Adipocyte (in vitro differentiated cells): ENCODE data around the gene GXYLT2.

Source experiments
- DNase-seq: peaks from one replicate; pipeline ENCODE4 v3.0.0-alpha.2; 2015; ENCODE audit warnings: low read depth
- H3K27me3 ChIP-seq: replicated peaks from 2 replicates; pipeline ENCODE4 v1.7.0; 2013; ENCODE audit warnings: mild to moderate bottlenecking, low read length, moderate library complexity; ENCODE audit not compliant: control insufficient read depth, insufficient read depth
- H3K36me3 ChIP-seq: 2 replicates; pipeline ENCODE4 v1.7.0; 2013; ENCODE audit warnings: low read length, mild to moderate bottlenecking, moderate library complexity; ENCODE audit not compliant: control insufficient read depth, insufficient read depth, severe bottlenecking
- H3K4me1 ChIP-seq: 2 replicates; pipeline ENCODE4 v1.7.0; 2013; ENCODE audit warnings: mild to moderate bottlenecking, low read length, moderate library complexity; ENCODE audit not compliant: control insufficient read depth, insufficient read depth
- H3K4me3 ChIP-seq: 2 replicates; pipeline ENCODE4 v1.7.0; 2013; ENCODE audit warnings: mild to moderate bottlenecking, low read length, moderate library complexity
- H3K9ac ChIP-seq: 2 replicates; pipeline ENCODE4 v1.7.0; 2013; ENCODE audit warnings: mild to moderate bottlenecking, low read length, moderate library complexity
- H3K9me3 ChIP-seq: 2 replicates; pipeline ENCODE4 v1.7.0; 2013; ENCODE audit warnings: mild to moderate bottlenecking, low read length, moderate library complexity; ENCODE audit not compliant: control insufficient read depth

Gene GXYLT2

GRCh38 chr3:72887705-72888545, at the start of gene GXYLT2:
Gene GXYLT2 (plus strand): TSS chr3:72888046. CDS start chr3:72888234, 188 bp downstream.
- peaks cover 50% of the 10 kb centered on the region for H3K4me1 ChIP-seq
- peak; percentile 85 for DNase-seq
- H3K27me3 ChIP-seq = no peaks in the 10 kb centered on the region
- H3K9me3 ChIP-seq = peaks cover 5% of the 10 kb centered on the region
- peak within 1 kb of the TSS; percentile 76 for H3K9ac ChIP-seq
- peak within 1 kb of the TSS; percentile 83 for H3K4me3 ChIP-seq
- H3K36me3 ChIP-seq = no peaks in the 10 kb centered on the region

- H3K9ac ChIP-seq = no peak overlapping the region
- no peaks in the 10 kb centered on the region for H3K27me3 ChIP-seq
- no peaks in the 10 kb centered on the region for H3K9me3 ChIP-seq
- no peak for DNase-seq
- H3K4me1 ChIP-seq = peaks cover under 1% of the 10 kb centered on the region
- H3K4me3 ChIP-seq = no peak overlapping the region
- peaks cover 44% of the 10 kb centered on the region for H3K36me3 ChIP-seq
These were observed 48.8 kb upstream of the GXYLT2 start for GRCh38 chr3:72839057-72839456.

- no peak overlapping the region for H3K9ac ChIP-seq
- H3K36me3 ChIP-seq = peaks cover 25% of the 10 kb centered on the region
- H3K4me1 ChIP-seq = peaks cover 17% of the 10 kb centered on the region
- no peaks in the 10 kb centered on the region for H3K27me3 ChIP-seq
- no peak for DNase-seq
- no peak overlapping the region for H3K4me3 ChIP-seq
- H3K9me3 ChIP-seq = no peaks in the 10 kb centered on the region
These were observed 43.3 kb upstream of the GXYLT2 start for GRCh38 chr3:72844436-72844993.

GRCh38 chr3:72846166-72846565, 41.7 kb upstream of the GXYLT2 start:
- H3K4me1 ChIP-seq = peaks cover 17% of the 10 kb centered on the region
- DNase-seq = no peak
- peaks cover 12% of the 10 kb centered on the region for H3K36me3 ChIP-seq

GRCh38 chr3:72847282-72847681, 40.6 kb upstream of the GXYLT2 start:
- Histone ChIP-seq H3K9ac (peak overlapping the region; percentile 86), H3K4me3 (peak overlapping the region; percentile 90), H3K36me3 (peaks cover 1% of the 10 kb centered on the region), H3K4me1 (peaks cover 17% of the 10 kb centered on the region), H3K9me3 (no peaks in the 10 kb centered on the region), H3K27me3 (no peaks in the 10 kb centered on the region)
- DNase-seq = no peak

More at GRCh38 chr3:72846166-72846565, 41.7 kb upstream of the GXYLT2 start:
- Histone ChIP-seq H3K27me3 (no peaks in the 10 kb centered on the region), H3K9me3 (no peaks in the 10 kb centered on the region), H3K4me3 (no peak overlapping the region), H3K9ac (no peak overlapping the region)

- Histone ChIP-seq H3K4me3 (peak within 1 kb of the TSS; percentile 90), H3K4me1 (peaks cover 17% of the 10 kb centered on the region), H3K9ac (peak within 1 kb of the TSS; percentile 86), H3K27me3 (no peaks in the 10 kb centered on the region), H3K36me3 (no peaks in the 10 kb centered on the region), H3K9me3 (no peaks in the 10 kb centered on the region)
- peak; percentile 99 for DNase-seq
These were observed 39.8 kb upstream of the GXYLT2 start, which contains the start of gene SHQ1 for GRCh38 chr3:72847751-72848702. Gene SHQ1 (minus strand): TSS chr3:72848445. CDS start chr3:72848340, 105 bp downstream.

- H3K9me3 ChIP-seq = no peaks in the 10 kb centered on the region
- no peaks in the 10 kb centered on the region for H3K36me3 ChIP-seq
- DNase-seq = no peak
- peak overlapping the region; percentile 3 for H3K9ac ChIP-seq
- no peaks in the 10 kb centered on the region for H3K27me3 ChIP-seq
- H3K4me3 ChIP-seq = peak overlapping the region; percentile 90
- peaks cover 17% of the 10 kb centered on the region for H3K4me1 ChIP-seq
These were observed 39.2 kb upstream of the GXYLT2 start for GRCh38 chr3:72848703-72849081.

- peak; percentile 55 for DNase-seq
- no peaks in the 10 kb centered on the region for H3K9me3 ChIP-seq
- H3K9ac ChIP-seq = no peak overlapping the region
- H3K36me3 ChIP-seq = no peaks in the 10 kb centered on the region
- no peak overlapping the region for H3K4me3 ChIP-seq
- no peaks in the 10 kb centered on the region for H3K4me1 ChIP-seq
- H3K27me3 ChIP-seq = no peaks in the 10 kb centered on the region
These were observed 32.8 kb upstream of the GXYLT2 start for GRCh38 chr3:72855001-72855400.

- H3K9ac ChIP-seq = no peak overlapping the region
- DNase-seq = no peak
- H3K4me1 ChIP-seq = no peaks in the 10 kb centered on the region
- no peaks in the 10 kb centered on the region for H3K36me3 ChIP-seq
- no peaks in the 10 kb centered on the region for H3K9me3 ChIP-seq
- H3K27me3 ChIP-seq = no peaks in the 10 kb centered on the region
- no peak overlapping the region for H3K4me3 ChIP-seq
These were observed 27.8 kb upstream of the GXYLT2 start for GRCh38 chr3:72860053-72860452.

- Histone ChIP-seq H3K27me3 (no peaks in the 10 kb centered on the region), H3K9me3 (no peaks in the 10 kb centered on the region), H3K4me1 (no peaks in the 10 kb centered on the region), H3K4me3 (no peak overlapping the region), H3K9ac (no peak overlapping the region), H3K36me3 (no peaks in the 10 kb centered on the region)
- no peak for DNase-seq
These were observed 27.0 kb upstream of the GXYLT2 start for GRCh38 chr3:72860846-72861245.
